Measurements from ENCODE around the gene SLC27A4.

The SLC27A4 gene

DNA sequence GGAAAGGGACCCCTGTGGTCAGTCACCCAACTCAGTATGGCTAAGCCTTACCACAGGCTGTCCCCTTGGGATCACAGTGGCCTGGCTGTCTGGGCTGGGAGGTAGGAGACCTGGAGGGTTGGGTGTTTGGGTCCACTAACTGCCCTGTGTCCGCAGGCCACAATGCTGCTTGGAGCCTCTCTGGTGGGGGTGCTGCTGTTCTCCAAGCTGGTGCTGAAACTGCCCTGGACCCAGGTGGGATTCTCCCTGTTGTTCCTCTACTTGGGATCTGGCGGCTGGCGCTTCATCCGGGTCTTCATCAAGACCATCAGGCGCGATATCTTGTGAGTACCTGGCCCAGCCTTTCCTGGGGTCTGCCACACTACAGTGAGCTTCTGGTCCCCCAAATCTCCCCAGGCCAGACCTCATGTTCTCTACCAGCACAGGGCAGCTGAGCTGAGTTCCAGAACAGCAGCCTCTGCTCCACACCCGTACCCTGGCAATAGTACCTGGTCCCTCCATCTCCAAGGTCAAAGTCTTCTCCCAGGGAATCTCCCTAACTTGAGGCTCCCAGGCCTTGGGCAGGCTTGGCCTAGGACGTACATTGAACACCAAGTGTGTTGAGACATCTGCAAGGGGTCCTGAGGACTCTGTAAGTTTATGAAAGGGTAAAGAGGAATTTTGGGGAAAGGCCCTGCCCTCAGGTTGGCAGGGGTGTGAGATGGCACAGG lies 2.8 kb downstream of the SLC27A4 start:
- TF ChIP-seq, protein P1, sequence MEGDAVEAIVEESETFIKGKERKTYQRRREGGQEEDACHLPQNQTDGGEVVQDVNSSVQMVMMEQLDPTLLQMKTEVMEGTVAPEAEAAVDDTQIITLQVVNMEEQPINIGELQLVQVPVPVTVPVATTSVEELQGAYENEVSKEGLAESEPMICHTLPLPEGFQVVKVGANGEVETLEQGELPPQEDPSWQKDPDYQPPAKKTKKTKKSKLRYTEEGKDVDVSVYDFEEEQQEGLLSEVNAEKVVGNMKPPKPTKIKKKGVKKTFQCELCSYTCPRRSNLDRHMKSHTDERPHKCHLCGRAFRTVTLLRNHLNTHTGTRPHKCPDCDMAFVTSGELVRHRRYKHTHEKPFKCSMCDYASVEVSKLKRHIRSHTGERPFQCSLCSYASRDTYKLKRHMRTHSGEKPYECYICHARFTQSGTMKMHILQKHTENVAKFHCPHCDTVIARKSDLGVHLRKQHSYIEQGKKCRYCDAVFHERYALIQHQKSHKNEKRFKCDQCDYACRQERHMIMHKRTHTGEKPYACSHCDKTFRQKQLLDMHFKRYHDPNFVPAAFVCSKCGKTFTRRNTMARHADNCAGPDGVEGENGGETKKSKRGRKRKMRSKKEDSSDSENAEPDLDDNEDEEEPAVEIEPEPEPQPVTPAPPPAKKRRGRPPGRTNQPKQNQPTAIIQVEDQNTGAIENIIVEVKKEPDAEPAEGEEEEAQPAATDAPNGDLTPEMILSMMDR (IDR thresholded peaks at IDR 0.05) = no peak

DNA sequence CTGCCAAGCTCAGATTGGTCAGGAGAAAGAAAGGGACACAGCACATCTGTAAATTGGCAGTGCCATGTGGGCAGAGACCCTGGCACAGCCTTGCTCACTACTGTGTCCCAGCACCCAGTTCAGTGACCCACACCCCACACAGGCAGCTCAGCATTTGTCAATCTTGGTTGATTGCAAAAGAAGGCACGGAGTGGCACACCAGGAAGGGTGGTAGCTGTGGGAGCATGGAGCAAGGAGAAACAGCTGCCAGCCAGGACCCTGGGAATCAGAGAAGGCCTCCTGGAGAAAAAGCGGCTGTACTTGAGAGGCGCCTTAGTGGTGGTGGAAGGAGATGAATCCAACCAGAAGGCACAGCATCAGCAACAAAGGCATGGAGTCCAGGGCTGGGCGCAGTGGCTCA lies 3.5 kb downstream of the SLC27A4 start:
- TF ChIP-seq, protein P1 (IDR thresholded peaks at IDR 0.05) = no peak

DNA sequence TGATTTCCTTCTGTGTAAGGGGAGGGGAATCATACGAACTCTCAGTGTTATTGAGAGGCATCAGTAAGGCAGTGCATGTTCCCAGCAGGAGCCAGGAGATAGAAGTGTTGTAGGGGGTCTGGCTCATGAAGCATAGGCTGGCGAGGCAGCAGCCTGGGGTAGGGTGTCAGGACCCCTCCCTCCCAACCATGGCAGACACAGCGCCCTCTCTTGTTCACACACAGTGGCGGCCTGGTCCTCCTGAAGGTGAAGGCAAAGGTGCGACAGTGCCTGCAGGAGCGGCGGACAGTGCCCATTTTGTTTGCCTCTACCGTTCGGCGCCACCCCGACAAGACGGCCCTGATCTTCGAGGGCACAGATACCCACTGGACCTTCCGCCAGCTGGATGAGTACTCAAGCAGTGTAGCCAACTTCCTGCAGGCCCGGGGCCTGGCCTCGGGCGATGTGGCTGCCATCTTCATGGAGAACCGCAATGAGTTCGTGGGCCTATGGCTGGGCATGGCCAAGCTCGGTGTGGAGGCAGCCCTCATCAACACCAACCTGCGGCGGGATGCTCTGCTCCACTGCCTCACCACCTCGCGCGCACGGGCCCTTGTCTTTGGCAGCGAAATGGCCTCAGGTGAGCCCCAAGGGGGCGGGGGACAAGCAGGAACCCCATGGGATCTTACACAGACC lies 4.7 kb downstream of the SLC27A4 start:
- TF ChIP-seq, protein P1 (IDR thresholded peaks at IDR 0.05) = no peak

DNA sequence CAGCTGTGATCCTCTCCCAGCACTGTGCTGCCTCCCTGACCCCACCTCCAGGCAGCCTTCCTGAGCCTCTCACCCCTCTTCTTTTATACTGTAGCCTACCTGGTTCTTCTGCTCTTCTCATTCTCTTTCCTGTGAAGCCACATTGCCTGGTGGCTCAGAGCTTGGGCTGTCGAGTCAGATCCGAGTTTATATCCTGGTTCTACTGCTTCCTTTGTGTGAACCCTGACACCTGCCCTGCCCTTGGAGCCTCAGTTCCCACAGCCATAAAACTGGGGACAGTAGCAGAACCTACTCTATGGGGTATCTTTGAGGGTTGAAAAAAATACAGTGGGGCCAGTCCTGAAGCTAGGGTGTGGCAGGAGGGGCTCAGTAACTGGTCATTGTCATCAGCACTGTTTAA lies 8.8 kb downstream of the SLC27A4 start:
- TF ChIP-seq, protein P1 (IDR thresholded peaks at IDR 0.05) = no peak

DNA sequence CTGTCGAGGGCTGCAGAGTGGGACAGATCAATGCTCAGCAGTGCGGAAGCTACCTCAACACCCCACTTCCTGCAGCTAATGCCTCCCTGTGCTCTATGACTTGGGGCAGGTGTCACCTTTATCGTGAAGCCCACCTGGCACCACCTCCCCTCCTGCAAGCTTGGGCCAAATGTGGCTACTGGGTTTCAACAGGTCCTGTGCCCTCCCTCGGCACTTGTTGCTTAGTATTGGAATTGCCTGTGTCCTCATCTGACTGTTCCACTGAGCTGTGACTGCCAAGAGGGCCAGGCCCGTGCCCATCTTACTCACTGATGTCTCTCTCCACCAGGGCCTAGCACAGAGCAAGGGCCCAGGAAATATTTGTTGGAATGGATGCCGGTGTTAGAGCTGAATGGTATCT lies 9.4 kb downstream of the SLC27A4 start:
- TF ChIP-seq, protein P1 (IDR thresholded peaks at IDR 0.05) = no peak

DNA sequence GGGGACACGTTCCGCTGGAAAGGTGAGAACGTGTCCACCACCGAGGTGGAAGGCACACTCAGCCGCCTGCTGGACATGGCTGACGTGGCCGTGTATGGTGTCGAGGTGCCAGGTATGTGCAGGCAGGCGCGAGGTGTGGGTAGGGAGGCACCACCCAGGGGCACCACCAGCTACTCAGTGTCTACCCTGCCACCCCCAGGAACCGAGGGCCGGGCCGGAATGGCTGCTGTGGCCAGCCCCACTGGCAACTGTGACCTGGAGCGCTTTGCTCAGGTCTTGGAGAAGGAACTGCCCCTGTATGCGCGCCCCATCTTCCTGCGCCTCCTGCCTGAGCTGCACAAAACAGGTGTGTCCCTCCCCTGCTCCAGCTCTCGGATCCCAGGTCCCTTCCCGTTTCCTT lies 15.1 kb downstream of the SLC27A4 start:
- TF ChIP-seq, protein P1 (IDR thresholded peaks at IDR 0.05) = no peak

DNA sequence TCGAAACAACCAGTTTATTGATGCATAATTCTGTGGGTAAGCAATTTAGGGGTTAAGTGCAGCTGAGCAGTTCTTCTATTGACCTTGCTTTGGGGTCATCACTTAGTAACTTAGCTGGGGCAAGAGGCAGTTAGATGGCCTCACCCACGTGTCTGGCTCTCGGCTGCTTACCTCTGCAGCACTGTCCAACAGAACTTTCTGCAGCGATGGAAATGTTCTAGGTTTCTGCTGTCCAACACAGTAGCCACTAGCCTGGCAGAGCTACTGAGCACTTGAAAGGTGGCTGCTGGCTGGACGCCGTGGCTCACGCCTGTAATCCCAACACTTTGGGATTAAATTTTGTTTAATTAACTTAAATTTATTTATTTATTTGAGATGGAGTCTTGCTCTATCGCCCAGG lies 17.8 kb downstream of the SLC27A4 start:
- TF ChIP-seq, protein P1 (IDR thresholded peaks at IDR 0.05) = no peak
